ENCODE results near the gene ADGRG2.

GRCh38 chrX:19030805-19031204 lies 91.5 kb downstream of the ADGRG2 start:
- TF ChIP-seq, protein P1, sequence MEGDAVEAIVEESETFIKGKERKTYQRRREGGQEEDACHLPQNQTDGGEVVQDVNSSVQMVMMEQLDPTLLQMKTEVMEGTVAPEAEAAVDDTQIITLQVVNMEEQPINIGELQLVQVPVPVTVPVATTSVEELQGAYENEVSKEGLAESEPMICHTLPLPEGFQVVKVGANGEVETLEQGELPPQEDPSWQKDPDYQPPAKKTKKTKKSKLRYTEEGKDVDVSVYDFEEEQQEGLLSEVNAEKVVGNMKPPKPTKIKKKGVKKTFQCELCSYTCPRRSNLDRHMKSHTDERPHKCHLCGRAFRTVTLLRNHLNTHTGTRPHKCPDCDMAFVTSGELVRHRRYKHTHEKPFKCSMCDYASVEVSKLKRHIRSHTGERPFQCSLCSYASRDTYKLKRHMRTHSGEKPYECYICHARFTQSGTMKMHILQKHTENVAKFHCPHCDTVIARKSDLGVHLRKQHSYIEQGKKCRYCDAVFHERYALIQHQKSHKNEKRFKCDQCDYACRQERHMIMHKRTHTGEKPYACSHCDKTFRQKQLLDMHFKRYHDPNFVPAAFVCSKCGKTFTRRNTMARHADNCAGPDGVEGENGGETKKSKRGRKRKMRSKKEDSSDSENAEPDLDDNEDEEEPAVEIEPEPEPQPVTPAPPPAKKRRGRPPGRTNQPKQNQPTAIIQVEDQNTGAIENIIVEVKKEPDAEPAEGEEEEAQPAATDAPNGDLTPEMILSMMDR (IDR thresholded peaks at IDR 0.05 in 8 of 11, conservative IDR thresholded peaks at IDR 0.05 in 3 of 11): no peak
- TF ChIP-seq POLR2AphosphoS5 (IDR thresholded peaks at IDR 0.05): no peak

Data from spleen (tissue), 7 donors.